B cell (primary cell): ENCODE results near the gene ACY1. TPM values are rescaled to one million over a fixed set of nuclear protein-coding genes. Genes with fewer than 3 reads are reported as not detected.

Experiments
- ATAC-seq: fragments of 200-7000 bp; cut with Tn5 transposase; one replicate; pipeline ENCODE4 v1.10.0; 2021; ENCODE audit warnings: low read depth, mild to moderate bottlenecking, moderate number of reproducible peaks, moderate library complexity
- CTCF ChIA-PET: fragments of 350-600 bp; sonication (Branson Sonifier 250); formaldehyde crosslinking; loops from one replicate; lab custom pipeline; 2021; ENCODE audit warnings: antibody characterized with exemption, inconsistent platforms; lab: Charles Lee
- POLR2A ChIA-PET: fragments of 350-600 bp; sonication (Branson Sonifier 250); formaldehyde crosslinking; loops from one replicate; lab custom pipeline; 2021; ENCODE audit warnings: antibody characterized with exemption; lab: Charles Lee
- DNase-seq: peaks from one replicate; pipeline ENCODE4 v3.0.0; 2013
- H2AFZ ChIP-seq: 2 replicates; pipeline ENCODE4 v1.6.1; 2012; ENCODE audit warnings: mild to moderate bottlenecking, low read depth, low read length; ENCODE audit not compliant: insufficient read depth, poor library complexity, severe bottlenecking
- H3K27ac ChIP-seq, 2 donors: 1 replicate in 1 of 2; 2 replicates in 1 of 2; pipeline ENCODE4 v1.5.1; 2012 to 2013; ENCODE audit warnings: low read length in 2 of 2, mild to moderate bottlenecking in 2 of 2, moderate library complexity in 1 of 2
- H3K27me3 ChIP-seq, 4 experiments: fragments of 200-600 bp in 1 of 4; sonication (generic) in 1 of 4; replicated peaks in 1 of 4; 1 replicate in 2 of 4; 2 replicates in 2 of 4; pipeline versions ENCODE4 v1.6.1 to v1.7.0; 2013 to 2016; ENCODE audit warnings: low read length in 3 of 4, mild to moderate bottlenecking in 2 of 4, mixed read lengths in 1 of 4, moderate library complexity in 1 of 4; ENCODE audit not compliant: insufficient read depth in 4 of 4, control insufficient read depth in 3 of 4; ENCODE audit errors: control extremely low read depth in 1 of 4
- H3K36me3 ChIP-seq, 2 experiments: replicated peaks in 1 of 2; 1 replicate in 1 of 2; 2 replicates in 1 of 2; pipeline versions ENCODE4 v1.6.1 to v1.7.1; 2013; ENCODE audit warnings: low read length in 1 of 2; ENCODE audit not compliant: insufficient read depth in 2 of 2, control insufficient read depth in 1 of 2; ENCODE audit errors: control extremely low read depth in 1 of 2, extremely low read depth in 1 of 2
- H3K4me1 ChIP-seq, 2 donors: fragments of 200-600 bp in 1 of 2; sonication (generic) in 1 of 2; 1 replicate in 1 of 2; 2 replicates in 1 of 2; pipeline versions ENCODE4 v1.5.1 to v1.6.1; 2013 to 2017; ENCODE audit warnings: low read length in 2 of 2; ENCODE audit not compliant: control insufficient read depth in 2 of 2, insufficient read depth in 2 of 2
- H3K4me2 ChIP-seq: replicated peaks from 2 replicates; pipeline ENCODE3; 2012; ENCODE audit warnings: mild to moderate bottlenecking, low read depth, low read length; ENCODE audit not compliant: poor library complexity, severe bottlenecking
- H3K4me3 ChIP-seq, 5 experiments: fragments of 200-600 bp in 1 of 5; sonication (generic) in 1 of 5; 1 replicate in 3 of 5; 2 replicates in 2 of 5; pipeline versions ENCODE4 v1.5.1 to v1.7.0; 2011 to 2016; ENCODE audit warnings: low read length in 4 of 5, mild to moderate bottlenecking in 4 of 5, low read depth in 2 of 5, control low read depth in 1 of 5, moderate library complexity in 1 of 5; ENCODE audit not compliant: insufficient read depth in 1 of 5; ENCODE audit errors: control extremely low read depth in 1 of 5, extremely low read depth in 1 of 5
- H3K79me2 ChIP-seq: fragments of 200-600 bp; sonication (generic); one replicate; pipeline ENCODE4 v1.6.0; 2016; ENCODE audit warnings: low read length; ENCODE audit not compliant: control insufficient read depth, insufficient read depth
- H3K9ac ChIP-seq: fragments of 200-600 bp; sonication (generic); 2 replicates; pipeline ENCODE4 v1.6.1; 2017; ENCODE audit warnings: mild to moderate bottlenecking, low read length, moderate library complexity
- H3K9me3 ChIP-seq, 3 donors: one replicate each; pipeline versions ENCODE4 v1.6.1 to v1.7.1; 2013; ENCODE audit warnings: low read length in 2 of 3; ENCODE audit not compliant: control insufficient read depth in 2 of 3, insufficient read depth in 1 of 3; ENCODE audit errors: control extremely low read depth in 1 of 3
- H4K20me1 ChIP-seq: 2 replicates; pipeline ENCODE4 v1.6.0; 2012; ENCODE audit warnings: mild to moderate bottlenecking, low read length; ENCODE audit not compliant: insufficient read depth, control insufficient read depth, poor library complexity, severe bottlenecking
- H3K27ac Mint-ChIP-seq: one replicate; pipeline ENCODE4 v1.8.0; 2021; ENCODE audit warnings: mixed read lengths
- H3K27me3 Mint-ChIP-seq: one replicate; pipeline ENCODE4 v1.8.0; 2021; ENCODE audit warnings: mixed read lengths
- H3K4me1 Mint-ChIP-seq: one replicate; pipeline ENCODE4 v1.8.0; 2021; ENCODE audit warnings: mixed read lengths
- H3K4me3 Mint-ChIP-seq: one replicate; pipeline ENCODE4 v1.8.0; 2021; ENCODE audit warnings: mixed read lengths
- H3K9me3 Mint-ChIP-seq: one replicate; pipeline ENCODE4 v1.8.0; 2022; ENCODE audit warnings: mixed read lengths; ENCODE audit not compliant: insufficient read depth
- CTCF ChIP-seq: fragments of 200-600 bp; IDR thresholded peaks from one replicate; pipeline ENCODE4 v1.8.0; 2022; ENCODE audit warnings: antibody characterized with exemption, mild to moderate bottlenecking
- EZH2 ChIP-seq: IDR thresholded peaks from 2 replicates; pipeline ENCODE4 v1.6.1; 2012; ENCODE audit warnings: borderline replicate concordance, low read depth, mild to moderate bottlenecking, moderate library complexity, low read length; ENCODE audit not compliant: insufficient read depth, poor library complexity, severe bottlenecking
- WGBS: methylation state at CpG from one replicate; pipeline ENCODE4 v1.1.5; 2013; ENCODE audit warnings: missing lambda C conversion rate; ENCODE audit not compliant: insufficient coverage; 5-methylcytosine and 5-hydroxymethylcytosine counted together
- intact Hi-C: fragments of 100-400 bp; cut with micrococcal nuclease; formaldehyde crosslinking; loops from one replicate; pipeline ENCODE4 v1.10.0; 2022
- polyA plus RNA-seq: library from polyadenylated mRNA; depleted of rRNA; stranded (reverse); fragments of >200 nt; gene quantifications from 2 replicates; pipeline ENCODE4 v1.2.3, GENCODE V29; 2012
- total RNA-seq, 2 donors: library from RNA; stranded (reverse); fragments of 120-200 nt in 1 of 2; gene quantifications; 1 replicate in 1 of 2; 2 replicates in 1 of 2; pipeline versions ENCODE4 v1.2.3 to v1.2.4, GENCODE V29; 2013 to 2022

Gene ACY1
- total and polyA plus RNA-seq, 2 donors (not counting 1 experiment from before 2014, with no cell fraction given) = 14.6 to 26.2 TPM

- H3K27ac Mint-ChIP-seq = peak overlapping the region; percentile 84
These were observed 7.3 kb upstream of the ACY1 start for GRCh38 chr3:51975852-51976549.

More at GRCh38 chr3:51975852-51976549, 7.3 kb upstream of the ACY1 start:
- ATAC-seq = no peak
- peak overlapping the region; percentile 95 for H2AFZ ChIP-seq
- ChIA-PET CTCF (interaction anchor here (4.8 kb wide), 1 partner anchor 34 kb away, joined by 45 read pairs; the partner anchor contains the start of genes PARP3 and RRP9), POLR2A (no interaction called here)
- no peaks in the 10 kb centered on the region for H3K9me3 ChIP-seq
- intact Hi-C loops = loop anchor here (1.0 to 10.0 kb wide), 4 partner anchors 19 to 729 kb away; partner anchors contain the start of genes DUSP7, GLT8D1, RPL29 and SPCS1
- peak overlapping the region; percentile 98 for H3K4me2 ChIP-seq
- peak overlapping the region in 1 of 2 donors; percentile 5 for H3K27ac ChIP-seq
- TF ChIP-seq EZH2 (no peak), CTCF (no peak)
- peaks cover 26% of the 10 kb centered on the region for H3K79me2 ChIP-seq
- H4K20me1 ChIP-seq = no peaks in the 10 kb centered on the region
- peak; percentile 60 for DNase-seq
- H3K4me1 Mint-ChIP-seq = peaks cover 27% of the 10 kb centered on the region
- H3K9me3 Mint-ChIP-seq = no peaks in the 10 kb centered on the region
- no peaks in the 10 kb centered on the region for H3K27me3 Mint-ChIP-seq
- H3K4me3 ChIP-seq = peak overlapping the region; percentile 51 to 98 (median 85)
- 52% methylated on average over 43 of the region's 46 CpGs for WGBS
- peaks cover 14 to 23% of the 10 kb centered on the region in 2 donors for H3K4me1 ChIP-seq
- H3K36me3 ChIP-seq = peaks cover 0 to 8% of the 10 kb centered on the region in 2 experiments
- no peaks in the 10 kb centered on the region for H3K27me3 ChIP-seq
- peak overlapping the region; percentile 87 for H3K9ac ChIP-seq
- peak overlapping the region; percentile 91 for H3K4me3 Mint-ChIP-seq
